Esophagus (tissue), 2 donors: Measurements from ENCODE around the gene SRBD1. TPM values are rescaled to one million over a fixed set of nuclear protein-coding genes. Genes with fewer than 3 reads are reported as not detected.

Experiments used
- H3K27ac ChIP-seq, 2 donors: one replicate each; pipeline ENCODE4 v1.5.1; 2013; ENCODE audit warnings: low read depth in 2 of 2, mild to moderate bottlenecking in 2 of 2, inconsistent platforms in 1 of 2, low read length in 1 of 2, moderate library complexity in 1 of 2
- H3K27me3 ChIP-seq, 2 donors: one replicate each; pipeline ENCODE4 v1.6.1; 2013; ENCODE audit warnings: low read length in 2 of 2, control low read depth in 1 of 2, mild to moderate bottlenecking in 1 of 2; ENCODE audit not compliant: insufficient read depth in 2 of 2, control insufficient read depth in 1 of 2
- H3K36me3 ChIP-seq, 2 donors: one replicate each; pipeline ENCODE4 v1.6.1; 2013; ENCODE audit warnings: low read length in 1 of 2; ENCODE audit not compliant: control insufficient read depth in 2 of 2, insufficient read depth in 2 of 2
- H3K4me1 ChIP-seq, 2 donors: one replicate each; pipeline ENCODE4 v1.6.1; 2013; ENCODE audit warnings: low read length in 1 of 2; ENCODE audit not compliant: control insufficient read depth in 2 of 2, insufficient read depth in 2 of 2
- H3K4me3 ChIP-seq, 2 donors: one replicate each; pipeline ENCODE4 v1.5.1; 2013; ENCODE audit warnings: low read length in 2 of 2, mild to moderate bottlenecking in 2 of 2, low read depth in 1 of 2, moderate library complexity in 1 of 2
- H3K9me3 ChIP-seq, 2 donors: one replicate each; pipeline ENCODE4 v1.6.1; 2013; ENCODE audit warnings: mild to moderate bottlenecking in 2 of 2, low read depth in 1 of 2, low read length in 1 of 2, moderate library complexity in 1 of 2; ENCODE audit not compliant: control insufficient read depth in 2 of 2, insufficient read depth in 1 of 2
- WGBS, 2 donors: extraction: QIAGEN DNeasy Blood & Tissue Kit; methylation state at CpG; one replicate each; pipeline ENCODE4 v1.1.7; 2013; 5-methylcytosine and 5-hydroxymethylcytosine counted together
- polyA plus RNA-seq, 2 donors: library from polyadenylated mRNA; stranded (reverse); fragments of 200-250 nt; gene quantifications; one replicate each; pipeline ENCODE4 v1.2.3, GENCODE V29; 2013
- donor health status: healthy with polysubstance abuse.
- donor health status: Bipolar disorder and iron deficiency.

Gene SRBD1
- polyA plus RNA-seq, 2 donors = 2.3 to 3.1 TPM

GRCh38 chr2:45422921-45423320 lies 188.1 kb downstream of the SRBD1 start:
- Histone ChIP-seq H3K27me3 (no peaks in the 10 kb centered on the region), H3K4me1 (no peaks in the 10 kb centered on the region), H3K9me3 (no peaks in the 10 kb centered on the region), H3K36me3 (no peaks in the 10 kb centered on the region), H3K4me3 (no peak overlapping the region), H3K27ac (no peak overlapping the region)
- WGBS, 2 donors = 83 to 89% methylated on average over 2 of the region's 2 CpGs

GRCh38 chr2:45418532-45418931 lies 192.5 kb downstream of the SRBD1 start:
- WGBS, 2 donors = 64 to 75% methylated on average over 3 of the region's 3 CpGs

DNA sequence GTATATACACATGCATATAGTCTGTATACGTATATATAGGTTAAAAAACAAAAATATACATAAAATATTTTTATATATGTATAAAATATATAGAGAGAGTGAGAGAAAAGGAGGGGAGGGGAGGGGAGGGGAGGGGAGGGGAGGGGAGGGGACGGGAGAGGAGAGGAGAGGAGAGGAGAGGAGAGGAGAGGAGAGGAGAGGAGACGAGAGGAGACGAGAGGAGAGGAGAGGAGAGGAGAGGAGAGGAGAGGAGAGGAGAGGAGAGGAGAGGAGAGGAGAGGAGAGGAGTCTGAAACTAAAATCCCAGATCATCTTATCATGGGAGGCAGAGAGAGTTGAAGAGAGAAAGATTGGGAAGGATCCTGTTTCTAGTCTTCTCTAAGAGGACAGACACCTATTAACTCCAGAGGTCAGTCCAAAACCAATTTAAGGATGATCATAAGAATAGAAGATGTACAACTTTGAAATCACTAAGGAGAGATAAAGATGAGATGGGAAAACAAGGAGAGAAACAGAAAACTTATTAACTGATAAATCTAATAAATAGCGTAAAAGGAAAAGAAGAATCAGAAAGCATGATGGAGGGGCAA lies 195.4 kb downstream of the SRBD1 start:
- H3K36me3 ChIP-seq = peaks cover 0 to 3% of the 10 kb centered on the region in 2 donors
- H3K4me1 ChIP-seq = no peaks in the 10 kb centered on the region
- no peaks in the 10 kb centered on the region for H3K27me3 ChIP-seq
- H3K27ac ChIP-seq = no peak overlapping the region
- WGBS, 2 donors = 94 to 98% methylated on average over 2 of the region's 5 CpGs
- H3K4me3 ChIP-seq = no peak overlapping the region
- no peaks in the 10 kb centered on the region for H3K9me3 ChIP-seq

More at GRCh38 chr2:45418532-45418931, 192.5 kb downstream of the SRBD1 start:
- Histone ChIP-seq H3K4me1 (no peaks in the 10 kb centered on the region), H3K4me3 (no peak overlapping the region), H3K27me3 (no peaks in the 10 kb centered on the region), H3K27ac (no peak overlapping the region), H3K36me3 (peaks cover 0 to 3% of the 10 kb centered on the region in 2 donors), H3K9me3 (no peaks in the 10 kb centered on the region)

GRCh38 chr2:45412754-45413379 lies 198.2 kb downstream of the SRBD1 start:
- H3K27ac ChIP-seq = no peak overlapping the region
- H3K9me3 ChIP-seq = no peaks in the 10 kb centered on the region
- WGBS, 2 donors = 56 to 62% methylated on average over 2 of the region's 2 CpGs

GRCh38 chr2:45409677-45410076 lies 201.4 kb downstream of the SRBD1 start:
- no peaks in the 10 kb centered on the region for H3K36me3 ChIP-seq
- WGBS, 2 donors = 95 to 96% methylated on average over 1 of the region's 1 CpG
- no peaks in the 10 kb centered on the region for H3K4me1 ChIP-seq
- H3K27me3 ChIP-seq = no peaks in the 10 kb centered on the region
- no peak overlapping the region for H3K4me3 ChIP-seq
- no peaks in the 10 kb centered on the region for H3K9me3 ChIP-seq
- no peak overlapping the region for H3K27ac ChIP-seq

More at GRCh38 chr2:45412754-45413379, 198.2 kb downstream of the SRBD1 start:
- Histone ChIP-seq H3K4me3 (no peak overlapping the region), H3K4me1 (no peaks in the 10 kb centered on the region), H3K27me3 (no peaks in the 10 kb centered on the region), H3K36me3 (peaks cover 0 to 3% of the 10 kb centered on the region in 2 donors)

GRCh38 chr2:45406621-45407020 lies 204.4 kb downstream of the SRBD1 start:
- Histone ChIP-seq H3K4me3 (no peak overlapping the region), H3K36me3 (no peaks in the 10 kb centered on the region), H3K27ac (no peak overlapping the region), H3K27me3 (no peaks in the 10 kb centered on the region), H3K4me1 (no peaks in the 10 kb centered on the region), H3K9me3 (no peaks in the 10 kb centered on the region)
- WGBS, 2 donors = 63 to 65% methylated on average over 2 of the region's 2 CpGs

DNA sequence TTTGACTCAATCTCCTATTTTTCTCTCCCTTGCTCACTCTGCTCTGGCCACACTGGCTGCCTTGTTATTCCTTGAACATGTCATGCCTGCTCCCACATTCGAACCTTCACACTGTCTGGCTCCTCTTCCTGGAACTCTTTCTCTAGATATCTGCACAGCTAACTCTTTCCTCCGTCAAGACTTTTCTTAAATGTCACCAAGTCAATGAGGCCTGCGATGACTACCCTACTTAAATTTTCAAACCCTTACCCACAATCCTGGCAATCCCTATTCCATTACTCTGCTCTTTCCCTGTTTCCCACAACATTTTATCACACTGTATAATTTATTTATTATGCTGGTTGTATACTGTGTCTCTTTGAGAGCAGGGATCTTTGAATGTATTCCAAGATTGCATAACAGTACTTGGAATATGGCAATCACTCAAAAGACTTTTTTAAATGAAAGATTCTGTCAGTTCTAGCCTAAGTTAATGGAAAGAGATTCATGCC lies 206.2 kb downstream of the SRBD1 start:
- 78 to 86% methylated on average over 3 of the region's 3 CpGs for WGBS, 2 donors
- no peaks in the 10 kb centered on the region for H3K4me1 ChIP-seq
- no peaks in the 10 kb centered on the region for H3K27me3 ChIP-seq
- no peaks in the 10 kb centered on the region for H3K9me3 ChIP-seq
- H3K27ac ChIP-seq = no peak overlapping the region
- H3K4me3 ChIP-seq = no peak overlapping the region
- H3K36me3 ChIP-seq = no peaks in the 10 kb centered on the region

DNA sequence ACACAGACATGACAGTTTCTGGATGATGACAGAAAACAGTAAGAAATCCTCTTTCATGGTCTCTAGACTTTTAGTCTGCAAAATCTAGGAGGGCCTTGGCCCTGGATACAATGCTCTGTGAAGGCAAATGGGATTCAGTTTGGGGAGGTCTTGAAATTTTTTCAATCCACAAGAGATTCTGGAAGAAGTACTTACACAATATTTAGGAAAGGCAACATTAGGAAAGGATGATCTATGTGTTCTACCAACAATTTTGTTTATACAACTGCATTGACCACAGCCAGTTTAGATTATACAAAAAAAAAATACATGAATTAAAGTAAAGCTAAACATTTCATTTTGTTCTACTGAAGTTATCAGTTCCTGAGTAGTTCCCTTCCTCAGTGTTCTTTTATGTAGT lies 208.0 kb downstream of the SRBD1 start:
- H3K4me1 ChIP-seq = no peaks in the 10 kb centered on the region
- H3K27ac ChIP-seq = no peak overlapping the region
- H3K9me3 ChIP-seq = no peaks in the 10 kb centered on the region
- no peak overlapping the region for H3K4me3 ChIP-seq
- H3K27me3 ChIP-seq = no peaks in the 10 kb centered on the region
- no peaks in the 10 kb centered on the region for H3K36me3 ChIP-seq

DNA sequence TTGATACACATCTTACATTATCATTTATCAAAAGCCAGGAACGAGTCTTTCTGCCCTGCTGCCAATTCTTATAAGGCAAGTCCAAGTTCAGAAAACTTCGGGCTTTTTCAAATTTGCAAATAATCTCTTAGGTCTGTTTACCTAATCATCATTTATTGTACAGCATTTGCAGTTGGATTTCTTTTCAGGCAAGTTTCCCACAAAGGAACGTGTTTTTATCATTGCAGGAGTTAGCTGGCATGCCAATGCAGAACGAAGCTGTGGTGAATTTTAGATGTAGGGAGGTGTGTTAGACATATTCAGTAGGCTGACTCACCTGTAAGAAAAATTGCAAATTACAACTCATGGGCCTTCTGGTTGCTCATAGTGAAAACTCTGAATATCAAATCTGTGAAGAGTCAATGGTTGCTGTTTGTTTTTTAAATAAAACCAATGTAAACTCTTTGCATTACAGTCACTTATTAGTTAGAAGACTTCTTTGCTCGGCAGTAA lies 209.6 kb downstream of the SRBD1 start:
- H3K27me3 ChIP-seq = no peaks in the 10 kb centered on the region
- no peaks in the 10 kb centered on the region for H3K9me3 ChIP-seq
- H3K36me3 ChIP-seq = no peaks in the 10 kb centered on the region
- WGBS, 2 donors = 58 to 63% methylated on average over 5 of the region's 5 CpGs
- H3K27ac ChIP-seq = no peak overlapping the region
- no peak overlapping the region for H3K4me3 ChIP-seq
- no peaks in the 10 kb centered on the region for H3K4me1 ChIP-seq
